Measurements from ENCODE around the gene SPATA13. TPM values are rescaled to one million over a fixed set of nuclear protein-coding genes. Genes with fewer than 3 reads are reported as not detected.

The SPATA13 gene
- total RNA-seq, 1 experiment from 2014 or later: 28.7 TPM

- Histone ChIP-seq H3K4me2 (no peak overlapping the region), H3K9me3 (ENCODE audit: insufficient read depth, low read depth) (no peaks in the 10 kb centered on the region), H3K4me1 (replicated peaks; ENCODE audit: insufficient read depth) (peaks cover 3% of the 10 kb centered on the region), H3K79me2 (ENCODE audit: low read depth) (peaks cover 92% of the 10 kb centered on the region), H3K9me2 (ENCODE audit: insufficient read depth) (no peaks in the 10 kb centered on the region), H2AFZ (no peak overlapping the region), H3K4me3 (no peak overlapping the region), H3K36me3 (ENCODE audit: low read depth) (0 out of 2 replicates have a peak, but pooled peaks cover 11% of the 10 kb centered on the region), H3K27me3 (ENCODE audit: insufficient read depth, low read depth) (no peaks in the 10 kb centered on the region), H3K27ac (no peak overlapping the region), H3F3A (ENCODE audit: insufficient read depth, low read depth) (no peaks in the 10 kb centered on the region), H4K20me1 (ENCODE audit: insufficient read depth) (peaks cover 17% of the 10 kb centered on the region)
- POLR2A ChIA-PET (ENCODE audit: unreplicated experiment): no interaction called here
- CTCF ChIA-PET: no interaction called here
- intact Hi-C loops (cut with micrococcal nuclease; ENCODE audit: unreplicated experiment): no loop called here
- TF ChIP-seq EZH2 (IDR thresholded peaks at IDR 0.05; ENCODE audit: low read depth) (no peak), CTCF (conservative IDR thresholded peaks at IDR 0.05) (no peak)
- no peak for DNase-seq
- BruUV-seq (replicated peaks): no TSS peak
These were observed 7.3 kb downstream of the SPATA13 start for GRCh38 chr13:24167666-24168391.

GRCh38 chr13:24168392-24168750 is 7.9 kb downstream of the SPATA13 start:
- CTCF ChIA-PET: no interaction called here
- POLR2A ChIA-PET (ENCODE audit: unreplicated experiment): no interaction called here
- Histone ChIP-seq H3K4me3 (no peak overlapping the region), H3K9me3 (ENCODE audit: insufficient read depth, low read depth) (no peaks in the 10 kb centered on the region), H3K9me2 (ENCODE audit: insufficient read depth) (no peaks in the 10 kb centered on the region), H3K4me1 (replicated peaks; ENCODE audit: insufficient read depth) (no peaks in the 10 kb centered on the region), H4K20me1 (ENCODE audit: insufficient read depth) (peaks cover 12% of the 10 kb centered on the region), H3F3A (ENCODE audit: insufficient read depth, low read depth) (no peaks in the 10 kb centered on the region), H2AFZ (no peak overlapping the region), H3K27me3 (ENCODE audit: insufficient read depth, low read depth) (no peaks in the 10 kb centered on the region), H3K36me3 (ENCODE audit: low read depth) (0 out of 2 replicates have a peak, but pooled peaks cover 11% of the 10 kb centered on the region), H3K27ac (no peak overlapping the region), H3K79me2 (ENCODE audit: low read depth) (peaks cover 91% of the 10 kb centered on the region), H3K4me2 (no peak overlapping the region)
- intact Hi-C loops (cut with micrococcal nuclease; ENCODE audit: unreplicated experiment): no loop called here
- TF ChIP-seq CTCF (conservative IDR thresholded peaks at IDR 0.05): no peak
- no peak for TF ChIP-seq EZH2 (IDR thresholded peaks at IDR 0.05; ENCODE audit: low read depth)
- BruUV-seq (replicated peaks): no TSS peak
- DNase-seq: no peak

GRCh38 chr13:24168979-24169378 is 8.5 kb downstream of the SPATA13 start:
- Histone ChIP-seq H3K27me3 (ENCODE audit: insufficient read depth, low read depth) (no peaks in the 10 kb centered on the region), H3K4me3 (no peak overlapping the region), H3K4me2 (no peak overlapping the region), H3F3A (ENCODE audit: insufficient read depth, low read depth) (no peaks in the 10 kb centered on the region), H2AFZ (no peak overlapping the region), H3K9me2 (ENCODE audit: insufficient read depth) (no peaks in the 10 kb centered on the region), H3K36me3 (ENCODE audit: low read depth) (0 out of 2 replicates have a peak, but pooled peaks cover 11% of the 10 kb centered on the region), H3K9me3 (ENCODE audit: insufficient read depth, low read depth) (no peaks in the 10 kb centered on the region), H3K27ac (no peak overlapping the region), H4K20me1 (ENCODE audit: insufficient read depth) (peaks cover 7% of the 10 kb centered on the region), H3K79me2 (ENCODE audit: low read depth) (peaks cover 91% of the 10 kb centered on the region), H3K4me1 (replicated peaks; ENCODE audit: insufficient read depth) (no peaks in the 10 kb centered on the region)
- BruUV-seq (replicated peaks): no TSS peak
- intact Hi-C loops (cut with micrococcal nuclease; ENCODE audit: unreplicated experiment): no loop called here
- ChIA-PET POLR2A (ENCODE audit: unreplicated experiment) (no interaction called here), CTCF (no interaction called here)
- TF ChIP-seq CTCF (conservative IDR thresholded peaks at IDR 0.05) (no peak), EZH2 (IDR thresholded peaks at IDR 0.05; ENCODE audit: low read depth) (no peak)
- no peak for DNase-seq

Data from PC-9 (cell line).